ENCODE results near the gene CABS1. TPM values are rescaled to one million over a fixed set of nuclear protein-coding genes. Genes with fewer than 3 reads are reported as not detected.

CABS1 gene
- total RNA-seq, 2 experiments from 2014 or later = not detected

- ChIA-PET CTCF (no interaction called here), POLR2A (no interaction called here)
- Histone ChIP-seq H3K36me3 (ENCODE audit: insufficient read depth, low read length) (no peaks in the 10 kb centered on the region), H3K4me1 (ENCODE audit: insufficient read depth, low read length) (no peaks in the 10 kb centered on the region), H3K27me3 (ENCODE audit: control insufficient read depth in 1 of 2, insufficient read depth in 2 of 2, low read length in 2 of 2) (no peaks in the 10 kb centered on the region), H3K4me3 (ENCODE audit: low read length) (no peak overlapping the region), H3K9me3 (ENCODE audit: control insufficient read depth in 1 of 2, insufficient read depth in 1 of 2, low read length in 2 of 2) (no peaks in the 10 kb centered on the region), H3K27ac (ENCODE audit: low read depth in 1 of 2, low read length in 2 of 2) (no peak overlapping the region)
- intact Hi-C loops (cut with DNase I, micrococcal nuclease) = no loop called here
- Mint-ChIP-seq H3K27me3 (no peaks in the 10 kb centered on the region), H3K4me3 (no peak overlapping the region), H3K4me1 (ENCODE audit: low read depth) (no peaks in the 10 kb centered on the region), H3K36me3 (ENCODE audit: low read depth) (no peaks in the 10 kb centered on the region), H3K27ac (no peak overlapping the region), H3K9me3 (no peaks in the 10 kb centered on the region)
- TF ChIP-seq, protein P1, sequence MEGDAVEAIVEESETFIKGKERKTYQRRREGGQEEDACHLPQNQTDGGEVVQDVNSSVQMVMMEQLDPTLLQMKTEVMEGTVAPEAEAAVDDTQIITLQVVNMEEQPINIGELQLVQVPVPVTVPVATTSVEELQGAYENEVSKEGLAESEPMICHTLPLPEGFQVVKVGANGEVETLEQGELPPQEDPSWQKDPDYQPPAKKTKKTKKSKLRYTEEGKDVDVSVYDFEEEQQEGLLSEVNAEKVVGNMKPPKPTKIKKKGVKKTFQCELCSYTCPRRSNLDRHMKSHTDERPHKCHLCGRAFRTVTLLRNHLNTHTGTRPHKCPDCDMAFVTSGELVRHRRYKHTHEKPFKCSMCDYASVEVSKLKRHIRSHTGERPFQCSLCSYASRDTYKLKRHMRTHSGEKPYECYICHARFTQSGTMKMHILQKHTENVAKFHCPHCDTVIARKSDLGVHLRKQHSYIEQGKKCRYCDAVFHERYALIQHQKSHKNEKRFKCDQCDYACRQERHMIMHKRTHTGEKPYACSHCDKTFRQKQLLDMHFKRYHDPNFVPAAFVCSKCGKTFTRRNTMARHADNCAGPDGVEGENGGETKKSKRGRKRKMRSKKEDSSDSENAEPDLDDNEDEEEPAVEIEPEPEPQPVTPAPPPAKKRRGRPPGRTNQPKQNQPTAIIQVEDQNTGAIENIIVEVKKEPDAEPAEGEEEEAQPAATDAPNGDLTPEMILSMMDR (IDR thresholded peaks at IDR 0.05) = no peak
- no peak for DNase-seq
- ATAC-seq (ENCODE audit: poor library complexity) = no peak
These were observed 21.4 kb downstream of the CABS1 start for GRCh38 chr4:70356185-70356584.

DNA sequence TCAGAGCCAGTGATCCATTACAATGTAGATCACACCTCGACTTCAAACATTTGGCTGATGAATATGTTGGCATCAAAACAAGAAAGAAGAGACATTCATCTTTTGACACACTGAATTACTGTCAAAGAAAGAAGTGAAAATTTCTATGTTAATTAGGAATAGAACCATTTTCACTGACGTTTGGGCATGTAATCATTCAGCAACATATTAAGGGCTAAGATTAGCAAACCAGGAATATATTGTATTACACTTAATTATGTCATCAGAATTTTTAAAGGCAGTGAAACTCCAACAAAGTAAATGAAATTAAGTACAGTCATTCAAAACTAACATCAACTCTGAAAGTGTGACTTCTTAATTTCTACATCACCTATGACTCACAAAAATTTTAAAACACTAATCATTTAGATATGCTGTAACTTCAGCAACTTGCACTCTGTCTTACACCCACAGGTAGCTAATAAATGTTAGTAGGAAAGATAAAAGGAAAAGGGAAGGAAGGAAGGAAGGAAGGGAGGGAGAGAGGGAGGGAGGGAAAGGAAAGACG, 24.4 kb downstream of the CABS1 start:
- H3K9me3 Mint-ChIP-seq = no peaks in the 10 kb centered on the region

GRCh38 chr4:70360460-70360859, 25.7 kb downstream of the CABS1 start, which contains the start of gene SMR3A:
TSS of gene SMR3A (plus strand) at chr4:70360760. CDS start at chr4:70362116, 1,356 bp downstream.
- intact Hi-C loops (cut with DNase I, micrococcal nuclease) = no loop called here
- Mint-ChIP-seq H3K27ac (no peak within 1 kb of the TSS), H3K36me3 (ENCODE audit: low read depth) (no peaks in the 10 kb centered on the region), H3K4me3 (no peak within 1 kb of the TSS), H3K27me3 (no peaks in the 10 kb centered on the region), H3K4me1 (ENCODE audit: low read depth) (no peaks in the 10 kb centered on the region), H3K9me3 (no peaks in the 10 kb centered on the region)
- Histone ChIP-seq H3K4me1 (ENCODE audit: insufficient read depth, low read length) (no peaks in the 10 kb centered on the region), H3K9me3 (ENCODE audit: control insufficient read depth in 1 of 2, insufficient read depth in 1 of 2, low read length in 2 of 2) (no peaks in the 10 kb centered on the region), H3K4me3 (ENCODE audit: low read length) (no peak within 1 kb of the TSS), H3K27ac (ENCODE audit: low read depth in 1 of 2, low read length in 2 of 2) (no peak within 1 kb of the TSS), H3K27me3 (ENCODE audit: control insufficient read depth in 1 of 2, insufficient read depth in 2 of 2, low read length in 2 of 2) (no peaks in the 10 kb centered on the region), H3K36me3 (ENCODE audit: insufficient read depth, low read length) (no peaks in the 10 kb centered on the region)
- CTCF ChIA-PET = no interaction called here
- ATAC-seq (ENCODE audit: poor library complexity) = no peak
- TF ChIP-seq, protein P1 (IDR thresholded peaks at IDR 0.05) = no peak
- DNase-seq = no peak
- POLR2A ChIA-PET = no interaction called here

More for the DNA sequence above, 24.4 kb downstream of the CABS1 start:
- H3K27ac ChIP-seq (ENCODE audit: low read depth in 1 of 2, low read length in 2 of 2) = no peak overlapping the region
- no peak for ATAC-seq (ENCODE audit: poor library complexity)
- H3K4me3 ChIP-seq (ENCODE audit: low read length) = no peak overlapping the region
- CTCF ChIA-PET = no interaction called here
- no peaks in the 10 kb centered on the region for H3K27me3 Mint-ChIP-seq
- no peaks in the 10 kb centered on the region for H3K4me1 Mint-ChIP-seq (ENCODE audit: low read depth)
- intact Hi-C loops (cut with DNase I, micrococcal nuclease) = no loop called here
- H3K27me3 ChIP-seq (ENCODE audit: control insufficient read depth in 1 of 2, insufficient read depth in 2 of 2, low read length in 2 of 2) = no peaks in the 10 kb centered on the region
- H3K9me3 ChIP-seq (ENCODE audit: control insufficient read depth in 1 of 2, insufficient read depth in 1 of 2, low read length in 2 of 2) = no peaks in the 10 kb centered on the region
- H3K27ac Mint-ChIP-seq = no peak overlapping the region
- H3K36me3 ChIP-seq (ENCODE audit: insufficient read depth, low read length) = no peaks in the 10 kb centered on the region
- no peaks in the 10 kb centered on the region for H3K36me3 Mint-ChIP-seq (ENCODE audit: low read depth)
- no peaks in the 10 kb centered on the region for H3K4me1 ChIP-seq (ENCODE audit: insufficient read depth, low read length)
- POLR2A ChIA-PET = no interaction called here
- H3K4me3 Mint-ChIP-seq = no peak overlapping the region
- DNase-seq = no peak
- TF ChIP-seq, protein P1 (IDR thresholded peaks at IDR 0.05) = no peak
